WTC11 (cell line): Measurements from ENCODE around the gene TARBP1. TPM values are rescaled to one million over a fixed set of nuclear protein-coding genes. Genes with fewer than 3 reads are reported as not detected.

Experiments
- ATF3 ChIP-seq: sonication (generic); formaldehyde crosslinking; conservative IDR thresholded peaks from 2 replicates; pipeline ENCODE4 v1.8.1; 2022; ENCODE audit warnings: mild to moderate bottlenecking, missing genetic modification reagents
- ESRRA ChIP-seq: sonication (generic); formaldehyde crosslinking; IDR thresholded peaks from 2 replicates; pipeline ENCODE4 v1.8.1; 2022; ENCODE audit warnings: mild to moderate bottlenecking, missing genetic modification reagents, borderline replicate concordance
- GABPB1 ChIP-seq: sonication (generic); formaldehyde crosslinking; IDR thresholded peaks from 2 replicates; pipeline ENCODE4 v1.8.1; 2023; ENCODE audit warnings: mild to moderate bottlenecking, missing genetic modification reagents
- MXD4 ChIP-seq: fragments of 250-450 bp; sonication (Bioruptor Pico); IDR thresholded peaks from 2 replicates; pipeline ENCODE4 v1.8.0; 2021; ENCODE audit warnings: mild to moderate bottlenecking, moderate library complexity, borderline replicate concordance
- NFATC4 ChIP-seq: fragments of 250-450 bp; sonication (Bioruptor Pico); IDR thresholded peaks from 2 replicates; pipeline ENCODE4 v1.9.0; 2021; ENCODE audit warnings: mild to moderate bottlenecking
- NR2C2 ChIP-seq: sonication (generic); formaldehyde crosslinking; IDR thresholded peaks from 2 replicates; pipeline ENCODE4 v1.8.0; 2022; ENCODE audit warnings: mild to moderate bottlenecking, missing genetic modification reagents
- PRDM15 ChIP-seq: sonication (generic); formaldehyde crosslinking; IDR thresholded peaks from 2 replicates; pipeline ENCODE4 v1.8.0; 2022; ENCODE audit warnings: missing genetic modification reagents
- ZBTB21 ChIP-seq: sonication (generic); formaldehyde crosslinking; IDR thresholded peaks from 2 replicates; pipeline ENCODE4 v1.8.1; 2023; ENCODE audit warnings: mild to moderate bottlenecking, missing genetic modification reagents, borderline replicate concordance
- ZBTB43 ChIP-seq: sonication (generic); formaldehyde crosslinking; IDR thresholded peaks from 2 replicates; pipeline ENCODE4 v1.8.1; 2023; ENCODE audit warnings: mild to moderate bottlenecking, missing genetic modification reagents
- ZNF281 ChIP-seq: sonication (generic); formaldehyde crosslinking; IDR thresholded peaks from 2 replicates; pipeline ENCODE4 v1.8.0; 2023; ENCODE audit warnings: mild to moderate bottlenecking, missing genetic modification reagents
- ZNF423 ChIP-seq: fragments of 250-450 bp; sonication (Bioruptor Pico); IDR thresholded peaks from 2 replicates; pipeline ENCODE4 v2.1.2; 2022; ENCODE audit warnings: mild to moderate bottlenecking, moderate library complexity
- ZNF532 ChIP-seq: fragments of 250-450 bp; sonication (Bioruptor Pico); IDR thresholded peaks from 2 replicates; pipeline ENCODE4 v1.9.0; 2021; ENCODE audit warnings: mild to moderate bottlenecking, borderline replicate concordance
- total RNA-seq: library from RNA; stranded (reverse); gene quantifications from 3 replicates; pipeline ENCODE4 v1.2.3, GENCODE V29; 2021
- TF ChIP-seq, protein P1 (sequence below): sonication (generic); formaldehyde crosslinking; IDR thresholded peaks from 2 replicates; pipeline ENCODE4 v1.8.1; 2023; ENCODE audit warnings: mild to moderate bottlenecking, moderate library complexity, missing genetic modification reagents
- TF ChIP-seq, protein P2 (sequence below): fragments of 250-450 bp; sonication (Bioruptor Pico); conservative IDR thresholded peaks from 2 replicates; pipeline ENCODE4 v1.9.0; 2021; ENCODE audit warnings: mild to moderate bottlenecking
- TF ChIP-seq, protein P3 (sequence below): fragments of 250-450 bp; sonication (Bioruptor Pico); IDR thresholded peaks from 2 replicates; pipeline ENCODE4 v2.1.2; 2022; ENCODE audit warnings: mild to moderate bottlenecking, moderate library complexity
- TF ChIP-seq, protein P4 (sequence below): sonication (generic); formaldehyde crosslinking; IDR thresholded peaks from 2 replicates; pipeline ENCODE4 v1.8.1; 2023; ENCODE audit warnings: mild to moderate bottlenecking, missing genetic modification reagents

TARBP1 gene
- total RNA-seq, 1 experiment from 2014 or later: 24.0 TPM

DNA sequence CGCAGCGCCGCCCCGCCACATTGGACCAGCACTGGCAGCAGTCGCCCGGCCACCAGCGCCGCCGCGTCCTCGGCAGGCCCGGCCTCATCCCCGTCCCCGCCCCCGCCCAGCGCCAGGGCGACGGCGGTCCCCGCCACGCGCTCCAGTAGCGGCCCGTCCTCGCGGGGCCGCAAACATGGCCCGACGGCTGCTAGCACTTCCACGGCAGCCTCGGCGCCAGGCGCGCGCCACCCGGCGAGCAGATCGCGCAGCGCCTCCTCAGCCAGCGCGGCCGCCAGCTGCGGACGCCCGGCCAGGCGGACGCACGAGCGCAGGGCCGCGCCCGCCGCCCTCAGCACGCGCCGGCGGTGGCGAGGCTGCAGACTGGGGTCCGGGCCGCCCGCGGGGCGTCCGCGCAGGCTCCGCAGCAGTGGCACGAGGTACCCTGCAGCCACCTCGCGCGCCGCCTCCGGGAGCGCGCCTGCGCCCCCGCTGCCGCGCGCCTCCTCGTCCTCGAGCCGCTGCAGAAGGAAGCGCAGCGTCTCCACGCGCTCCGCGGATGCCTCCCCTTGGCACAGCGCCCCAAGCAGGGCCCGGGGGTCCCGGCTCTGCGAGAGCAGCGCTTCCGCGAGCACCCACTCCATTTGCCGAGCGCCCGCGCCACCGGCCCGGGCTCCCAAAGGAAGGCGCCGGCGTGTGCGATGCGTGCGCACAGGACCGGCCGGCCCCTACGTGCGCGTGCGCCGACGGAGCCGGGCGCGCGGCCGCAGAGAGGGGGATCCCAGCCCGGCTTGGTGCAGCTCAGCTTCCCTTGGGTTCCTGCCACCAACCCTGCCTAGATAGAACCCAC lies at the start of gene TARBP1 (continued):
- TF ChIP-seq, protein P1, sequence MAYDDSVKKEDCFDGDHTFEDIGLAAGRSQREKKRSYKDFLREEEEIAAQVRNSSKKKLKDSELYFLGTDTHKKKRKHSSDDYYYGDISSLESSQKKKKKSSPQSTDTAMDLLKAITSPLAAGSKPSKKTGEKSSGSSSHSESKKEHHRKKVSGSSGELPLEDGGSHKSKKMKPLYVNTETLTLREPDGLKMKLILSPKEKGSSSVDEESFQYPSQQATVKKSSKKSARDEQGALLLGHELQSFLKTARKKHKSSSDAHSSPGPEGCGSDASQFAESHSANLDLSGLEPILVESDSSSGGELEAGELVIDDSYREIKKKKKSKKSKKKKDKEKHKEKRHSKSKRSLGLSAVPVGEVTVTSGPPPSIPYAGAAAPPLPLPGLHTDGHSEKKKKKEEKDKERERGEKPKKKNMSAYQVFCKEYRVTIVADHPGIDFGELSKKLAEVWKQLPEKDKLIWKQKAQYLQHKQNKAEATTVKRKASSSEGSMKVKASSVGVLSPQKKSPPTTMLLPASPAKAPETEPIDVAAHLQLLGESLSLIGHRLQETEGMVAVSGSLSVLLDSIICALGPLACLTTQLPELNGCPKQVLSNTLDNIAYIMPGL: peak; percentile 89
- TF ChIP-seq ZBTB21 (no peak), ATF3 (no peak), NR2C2 (CRISPR knock-in tag) (no peak), ZNF423 (CRISPR knock-in tag) (peak; percentile 25; the same call in 1 of the 2 replicates), ZNF532 (CRISPR knock-in tag) (no peak), ESRRA (CRISPR knock-in tag) (0 out of 2 replicates have a peak, but pooled peaks have one; percentile 60), PRDM15 (CRISPR knock-in tag) (0 out of 2 replicates have a peak, but pooled peaks have one; percentile 26), ZBTB43 (CRISPR knock-in tag) (no peak), ZNF281 (CRISPR knock-in tag) (no peak), NFATC4 (CRISPR knock-in tag) (no peak), GABPB1 (CRISPR knock-in tag) (no peak), MXD4 (CRISPR knock-in tag) (no peak)
- TF ChIP-seq, protein P2, sequence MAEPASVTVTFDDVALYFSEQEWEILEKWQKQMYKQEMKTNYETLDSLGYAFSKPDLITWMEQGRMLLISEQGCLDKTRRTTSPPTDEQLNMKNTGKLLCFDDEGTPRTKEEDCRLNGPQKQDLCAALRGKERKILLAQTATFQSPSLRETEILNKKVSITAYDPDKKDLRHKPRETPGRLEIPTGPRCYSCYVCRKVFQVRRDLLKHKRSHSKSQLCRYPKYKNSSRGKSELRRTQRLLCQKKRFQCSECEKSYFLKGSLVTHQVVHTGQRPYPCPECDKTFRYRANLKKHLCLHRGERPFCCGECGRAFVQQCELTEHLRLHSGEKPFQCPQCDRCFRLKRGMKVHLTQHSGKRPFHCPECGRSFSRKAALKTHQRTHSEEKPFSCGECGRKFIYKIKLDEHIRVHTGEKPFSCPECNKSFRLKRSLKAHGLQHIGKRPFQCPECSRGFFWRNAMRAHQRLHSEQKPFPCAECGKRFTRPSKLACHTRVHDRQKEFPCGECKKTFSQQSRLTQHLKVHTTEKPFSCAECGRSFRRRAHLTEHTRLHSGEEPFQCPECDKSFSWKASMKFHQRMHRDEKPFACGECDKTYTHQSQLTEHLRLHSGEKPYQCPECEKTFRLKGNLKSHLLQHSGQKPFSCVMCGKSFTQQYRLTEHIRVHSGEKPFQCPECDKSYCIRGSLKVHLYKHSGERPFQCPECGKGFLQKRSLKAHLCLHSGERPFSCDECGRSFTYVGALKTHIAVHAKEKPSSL (CRISPR knock-in tag): no peak
- TF ChIP-seq, protein P3, sequence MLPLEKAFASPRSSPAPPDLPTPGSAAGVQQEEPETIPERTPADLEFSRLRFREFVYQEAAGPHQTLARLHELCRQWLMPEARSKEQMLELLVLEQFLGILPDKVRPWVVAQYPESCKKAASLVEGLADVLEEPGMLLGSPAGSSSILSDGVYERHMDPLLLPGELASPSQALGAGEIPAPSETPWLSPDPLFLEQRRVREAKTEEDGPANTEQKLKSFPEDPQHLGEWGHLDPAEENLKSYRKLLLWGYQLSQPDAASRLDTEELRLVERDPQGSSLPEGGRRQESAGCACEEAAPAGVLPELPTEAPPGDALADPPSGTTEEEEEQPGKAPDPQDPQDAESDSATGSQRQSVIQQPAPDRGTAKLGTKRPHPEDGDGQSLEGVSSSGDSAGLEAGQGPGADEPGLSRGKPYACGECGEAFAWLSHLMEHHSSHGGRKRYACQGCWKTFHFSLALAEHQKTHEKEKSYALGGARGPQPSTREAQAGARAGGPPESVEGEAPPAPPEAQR (CRISPR knock-in tag): no peak
- TF ChIP-seq, protein P4, sequence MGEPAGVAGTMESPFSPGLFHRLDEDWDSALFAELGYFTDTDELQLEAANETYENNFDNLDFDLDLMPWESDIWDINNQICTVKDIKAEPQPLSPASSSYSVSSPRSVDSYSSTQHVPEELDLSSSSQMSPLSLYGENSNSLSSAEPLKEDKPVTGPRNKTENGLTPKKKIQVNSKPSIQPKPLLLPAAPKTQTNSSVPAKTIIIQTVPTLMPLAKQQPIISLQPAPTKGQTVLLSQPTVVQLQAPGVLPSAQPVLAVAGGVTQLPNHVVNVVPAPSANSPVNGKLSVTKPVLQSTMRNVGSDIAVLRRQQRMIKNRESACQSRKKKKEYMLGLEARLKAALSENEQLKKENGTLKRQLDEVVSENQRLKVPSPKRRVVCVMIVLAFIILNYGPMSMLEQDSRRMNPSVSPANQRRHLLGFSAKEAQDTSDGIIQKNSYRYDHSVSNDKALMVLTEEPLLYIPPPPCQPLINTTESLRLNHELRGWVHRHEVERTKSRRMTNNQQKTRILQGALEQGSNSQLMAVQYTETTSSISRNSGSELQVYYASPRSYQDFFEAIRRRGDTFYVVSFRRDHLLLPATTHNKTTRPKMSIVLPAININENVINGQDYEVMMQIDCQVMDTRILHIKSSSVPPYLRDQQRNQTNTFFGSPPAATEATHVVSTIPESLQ: no peak
